Muscle of leg (tissue), 11 donors: ENCODE results near the gene AFAP1L2. TPM values are rescaled to one million over a fixed set of nuclear protein-coding genes. Genes with fewer than 3 reads are reported as not detected.
A peak's percentile ranks its signal among the peaks of the same experiment; 100 is the strongest.

ENCODE experiments used
- DNase-seq: peaks from one replicate; pipeline ENCODE4 v3.0.0; 2013
- H3K27ac ChIP-seq: one replicate; pipeline ENCODE4 v1.5.1; 2013; ENCODE audit warnings: mild to moderate bottlenecking, low read length, control low read depth
- H3K27me3 ChIP-seq: one replicate; pipeline ENCODE4 v1.6.1; 2013; ENCODE audit warnings: low read length; ENCODE audit not compliant: control insufficient read depth, insufficient read depth
- H3K36me3 ChIP-seq: one replicate; pipeline ENCODE4 v1.6.1; 2013; ENCODE audit warnings: low read length; ENCODE audit not compliant: control insufficient read depth, insufficient read depth
- H3K4me1 ChIP-seq: one replicate; pipeline ENCODE4 v1.6.1; 2013; ENCODE audit warnings: low read length; ENCODE audit not compliant: control insufficient read depth, insufficient read depth
- H3K4me3 ChIP-seq: one replicate; pipeline ENCODE4 v1.5.1; 2013; ENCODE audit warnings: low read length, control low read depth
- H3K9me3 ChIP-seq: replicated peaks from 2 replicates; pipeline ENCODE4 v1.6.1; 2013; ENCODE audit warnings: low read depth, low read length; ENCODE audit not compliant: control insufficient read depth
- WGBS: methylation state at CpG from one replicate; pipeline ENCODE4 v1.1.5; 2013; ENCODE audit warnings: missing lambda C conversion rate; ENCODE audit not compliant: insufficient coverage; 5-methylcytosine and 5-hydroxymethylcytosine counted together
- polyA plus RNA-seq, 8 donors: library from polyadenylated mRNA; unstranded; fragments of 120-200 nt; gene quantifications; one replicate each; pipeline versions ENCODE4 v1.2.1 to v1.2.3, GENCODE V29; 2013; ENCODE audit warnings: inconsistent platforms in 1 of 8, low replicate concordance in 1 of 8; ENCODE audit not compliant: insufficient read length in 8 of 8, insufficient read depth in 1 of 8
- total RNA-seq: library from RNA; stranded (reverse); fragments of 120-200 nt; gene quantifications from one replicate; pipeline ENCODE4 v1.2.4, GENCODE V29; 2013

AFAP1L2 gene
- total and polyA plus RNA-seq, 9 donors, result 20.7 to 53.6 (median 38.8) TPM

DNA sequence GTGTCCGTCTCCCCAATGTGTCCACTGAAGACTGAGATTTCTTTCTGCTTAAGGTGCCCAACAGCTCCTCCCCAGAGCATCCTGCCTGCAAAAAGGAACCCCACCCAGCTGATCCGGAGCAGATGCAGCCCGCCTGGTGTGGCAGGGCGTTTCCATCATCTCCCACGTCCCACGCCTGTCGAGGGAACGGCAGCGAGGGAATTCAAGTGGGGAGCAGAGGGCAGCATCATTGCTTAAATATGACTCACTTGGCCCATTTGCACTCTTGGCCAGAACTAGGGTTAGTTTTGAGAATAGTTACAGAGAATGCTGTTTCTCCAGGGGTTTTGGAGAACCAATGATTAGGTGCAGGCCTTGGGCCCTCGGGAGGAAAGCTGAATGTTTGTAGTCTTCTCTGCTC, 144.5 kb downstream of the AFAP1L2 start:
- whole genome bisulfite sequencing, result 77% methylated on average over 10 of the region's 10 CpGs
- no peak for DNase-seq
- no peak overlapping the region for H3K27ac ChIP-seq
- H3K27me3 ChIP-seq, result no peaks in the 10 kb centered on the region
- H3K4me1 ChIP-seq, result no peaks in the 10 kb centered on the region
- no peaks in the 10 kb centered on the region for H3K9me3 ChIP-seq
- no peak overlapping the region for H3K4me3 ChIP-seq
- no peaks in the 10 kb centered on the region for H3K36me3 ChIP-seq

DNA sequence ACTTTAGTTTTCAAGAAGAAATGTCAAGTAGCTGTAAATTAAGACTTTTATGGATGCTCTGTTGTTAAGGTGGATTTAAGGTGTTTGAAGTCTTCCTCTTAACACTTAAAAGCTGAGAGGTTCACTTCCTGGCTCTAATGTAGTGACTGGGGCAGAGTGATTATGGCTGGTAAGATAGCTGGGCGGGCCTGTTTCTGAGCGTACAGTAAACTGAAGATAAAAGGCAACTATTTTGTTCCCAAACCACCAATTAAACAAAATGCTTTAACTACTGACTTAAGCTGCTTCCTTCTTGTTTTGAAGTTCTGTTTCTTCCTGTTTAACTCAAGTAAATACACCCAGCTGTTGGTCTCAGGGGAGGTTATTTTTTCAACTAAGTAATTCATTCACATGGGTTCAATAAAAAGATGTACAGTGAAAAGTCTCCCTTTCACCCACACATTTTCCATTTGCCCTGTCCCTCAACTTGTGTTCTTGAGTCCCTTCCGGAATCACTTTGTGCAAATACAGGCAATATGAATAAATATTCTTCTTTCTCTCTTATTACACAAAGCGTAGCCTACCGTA, 145.9 kb downstream of the AFAP1L2 start:
- H3K27ac ChIP-seq, result no peak overlapping the region
- WGBS, result 100% methylated on average over 1 of the region's 5 CpGs

DNA sequence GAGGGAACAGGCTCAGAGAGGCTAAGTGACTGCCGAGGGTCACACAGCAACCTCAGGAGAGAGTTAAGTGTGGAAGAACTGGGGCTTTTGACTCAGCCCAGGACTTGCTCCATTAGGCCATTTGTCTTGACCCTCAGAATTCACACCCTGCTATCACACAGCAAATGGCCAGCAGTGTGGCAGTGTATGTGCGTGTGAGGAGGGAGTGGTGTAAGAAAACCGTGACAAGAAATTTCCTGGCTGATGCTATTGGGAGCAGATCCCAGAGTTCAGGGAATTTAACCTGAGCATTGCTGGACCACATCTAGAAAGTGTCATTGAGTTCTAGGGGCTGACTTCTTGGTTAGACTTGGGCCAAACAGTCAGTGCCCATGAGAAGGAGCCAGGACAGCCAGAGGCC, 146.8 kb downstream of the AFAP1L2 start:
- WGBS, result 22% methylated on average over 2 of the region's 3 CpGs
- Histone ChIP-seq H3K4me1 (no peaks in the 10 kb centered on the region), H3K27ac (no peak overlapping the region), H3K36me3 (no peaks in the 10 kb centered on the region), H3K4me3 (no peak overlapping the region), H3K9me3 (no peaks in the 10 kb centered on the region), H3K27me3 (no peaks in the 10 kb centered on the region)
- DNase-seq, result peak; percentile 67

More for the DNA sequence above, 145.9 kb downstream of the AFAP1L2 start:
- peak; percentile 19 for DNase-seq
- H3K9me3 ChIP-seq, result no peaks in the 10 kb centered on the region
- no peaks in the 10 kb centered on the region for H3K36me3 ChIP-seq
- no peaks in the 10 kb centered on the region for H3K27me3 ChIP-seq
- H3K4me1 ChIP-seq, result no peaks in the 10 kb centered on the region
- no peak overlapping the region for H3K4me3 ChIP-seq

DNA sequence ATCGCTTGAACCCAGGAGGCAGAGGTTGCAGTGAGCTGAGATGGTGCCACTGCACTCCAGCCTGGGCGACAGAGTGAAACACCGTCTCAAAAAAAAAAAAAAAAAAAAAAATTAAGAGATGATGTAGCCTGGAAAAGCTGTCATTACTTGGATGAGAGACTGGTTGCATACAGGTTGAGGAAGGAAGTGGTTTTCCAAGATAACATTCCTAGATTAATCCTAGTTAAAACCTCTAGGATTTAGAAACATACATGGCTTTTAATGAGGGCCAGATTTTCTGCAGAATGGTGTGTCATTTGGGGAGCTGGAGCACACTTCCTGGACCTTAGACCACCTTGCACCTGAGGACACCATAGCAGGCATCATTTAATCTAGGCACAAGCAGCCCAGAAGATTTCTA, 147.5 kb downstream of the AFAP1L2 start:
- DNase-seq, result no peak
- Histone ChIP-seq H3K27me3 (no peaks in the 10 kb centered on the region), H3K4me3 (no peak overlapping the region), H3K27ac (no peak overlapping the region), H3K9me3 (no peaks in the 10 kb centered on the region), H3K36me3 (no peaks in the 10 kb centered on the region), H3K4me1 (no peaks in the 10 kb centered on the region)
- WGBS, result no CpG with 5 or more reads among the region's 3 CpGs

DNA sequence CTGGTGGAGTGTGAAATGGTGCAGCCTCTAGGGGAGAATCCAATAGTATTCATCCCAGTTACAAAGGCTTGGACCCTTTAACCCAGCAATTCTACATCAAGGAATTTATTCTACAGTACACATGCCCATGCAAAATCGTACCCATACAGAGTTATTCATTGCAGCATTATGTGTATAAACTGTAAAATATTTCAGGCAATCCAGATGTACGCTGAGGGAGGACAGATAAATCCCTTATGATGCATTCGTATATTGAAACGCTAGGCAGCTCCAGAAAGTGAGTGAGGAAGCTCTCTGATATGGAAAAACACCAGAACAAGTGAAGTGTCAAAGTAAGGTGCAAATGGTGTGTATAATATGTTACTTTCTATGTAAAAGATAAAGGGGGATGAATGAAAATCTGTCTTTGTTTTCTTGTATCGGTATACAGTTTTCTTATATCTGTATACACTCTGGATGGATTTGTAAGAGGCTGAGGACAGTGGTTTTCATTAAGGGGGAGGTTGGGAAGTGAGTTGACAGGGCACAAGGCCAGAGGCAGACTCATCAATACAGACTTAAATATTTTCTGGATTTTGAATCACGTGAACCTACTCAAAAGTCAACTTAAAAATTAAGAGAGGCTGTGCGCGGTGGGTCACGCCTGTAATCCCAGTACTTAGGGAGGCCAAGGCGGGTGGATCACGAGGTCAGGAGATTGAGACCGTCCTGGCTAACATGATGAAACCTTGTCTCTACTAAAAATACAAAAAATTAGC, 148.1 kb downstream of the AFAP1L2 start:
- WGBS, result 62% methylated on average over 7 of the region's 12 CpGs
- H3K27me3 ChIP-seq, result no peaks in the 10 kb centered on the region
- no peaks in the 10 kb centered on the region for H3K4me1 ChIP-seq
- H3K27ac ChIP-seq, result no peak overlapping the region
- H3K36me3 ChIP-seq, result no peaks in the 10 kb centered on the region
- no peak for DNase-seq
- H3K4me3 ChIP-seq, result no peak overlapping the region
- no peaks in the 10 kb centered on the region for H3K9me3 ChIP-seq

DNA sequence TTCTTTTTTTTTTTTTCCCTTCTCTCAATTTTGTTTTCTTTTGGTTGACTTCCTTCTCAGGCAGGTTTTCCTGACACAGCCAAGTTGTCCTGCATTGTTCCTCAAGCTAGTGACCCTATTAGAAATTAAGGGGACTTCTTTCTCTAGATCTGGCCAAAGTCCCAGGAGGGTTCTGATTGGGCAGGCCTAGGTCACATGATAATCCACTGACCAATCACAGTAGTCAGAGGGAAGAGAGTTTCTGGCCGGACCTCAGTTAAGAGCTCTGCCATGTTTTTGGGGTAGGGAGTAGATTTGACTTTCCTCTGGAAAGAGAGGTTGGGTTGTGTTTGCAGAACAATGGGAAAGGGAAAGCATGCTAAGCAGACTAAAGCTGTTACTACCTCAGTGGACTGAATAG, 149.1 kb downstream of the AFAP1L2 start:
- Histone ChIP-seq H3K4me1 (peaks cover 4% of the 10 kb centered on the region), H3K27me3 (no peaks in the 10 kb centered on the region)
- no CpG with 5 or more reads among the region's 1 CpG for WGBS

DNA sequence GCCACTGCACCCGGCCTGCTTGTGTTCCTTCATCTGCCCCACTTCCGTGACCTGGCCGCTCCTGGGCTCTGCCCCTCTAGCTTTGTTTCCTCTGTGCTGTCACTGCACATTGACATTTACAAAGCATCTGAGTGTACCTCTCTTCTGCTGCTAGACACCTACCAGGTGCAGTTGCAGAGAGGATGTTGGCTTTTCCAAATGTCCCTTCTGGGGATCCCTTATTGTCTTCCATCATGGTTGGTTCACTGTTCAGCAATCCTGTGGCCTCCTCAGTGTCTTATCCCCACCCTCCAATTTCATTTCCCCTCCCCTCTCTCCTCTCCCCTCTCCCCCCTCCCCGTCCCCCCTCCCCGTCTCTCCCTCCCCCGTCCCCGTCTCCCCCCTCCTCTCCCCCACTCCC, 151.4 kb downstream of the AFAP1L2 start:
- H3K9me3 ChIP-seq, result no peaks in the 10 kb centered on the region
- no peak for DNase-seq
- no peaks in the 10 kb centered on the region for H3K27me3 ChIP-seq
- no peak overlapping the region for H3K4me3 ChIP-seq
- H3K4me1 ChIP-seq, result peaks cover 4% of the 10 kb centered on the region
- H3K27ac ChIP-seq, result no peak overlapping the region
- H3K36me3 ChIP-seq, result no peaks in the 10 kb centered on the region
- 81% methylated on average over 3 of the region's 7 CpGs for WGBS

More for the DNA sequence above, 149.1 kb downstream of the AFAP1L2 start:
- no peak overlapping the region for H3K4me3 ChIP-seq
- H3K9me3 ChIP-seq, result no peaks in the 10 kb centered on the region
- H3K36me3 ChIP-seq, result no peaks in the 10 kb centered on the region
- DNase-seq, result no peak
- H3K27ac ChIP-seq, result no peak overlapping the region

DNA sequence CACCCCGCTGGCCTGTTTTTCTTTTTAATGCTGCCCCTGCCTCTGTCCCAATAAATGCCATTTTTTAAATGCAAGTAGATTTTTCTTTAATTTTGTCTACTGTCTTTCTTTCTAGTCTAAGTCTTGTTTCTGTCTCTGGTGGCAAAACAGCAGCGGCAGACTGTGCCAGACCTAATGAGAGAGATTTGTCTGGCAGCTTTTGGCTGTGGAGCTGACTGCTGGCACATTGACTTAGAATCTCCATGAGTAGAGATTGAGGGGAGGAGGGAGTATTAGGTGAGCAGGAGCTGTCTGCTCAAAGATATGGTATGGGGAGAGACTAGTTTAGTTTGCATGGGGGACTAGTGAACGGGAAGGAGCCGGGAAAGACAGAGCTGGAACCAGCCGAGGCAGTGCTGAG, 152.2 kb downstream of the AFAP1L2 start:
- no peak overlapping the region for H3K4me3 ChIP-seq
- no peaks in the 10 kb centered on the region for H3K27me3 ChIP-seq
- no peak for DNase-seq
- no peaks in the 10 kb centered on the region for H3K9me3 ChIP-seq
- peaks cover 4% of the 10 kb centered on the region for H3K4me1 ChIP-seq
- no peak overlapping the region for H3K27ac ChIP-seq
- 81% methylated on average over 4 of the region's 5 CpGs for WGBS
- no peaks in the 10 kb centered on the region for H3K36me3 ChIP-seq

DNA sequence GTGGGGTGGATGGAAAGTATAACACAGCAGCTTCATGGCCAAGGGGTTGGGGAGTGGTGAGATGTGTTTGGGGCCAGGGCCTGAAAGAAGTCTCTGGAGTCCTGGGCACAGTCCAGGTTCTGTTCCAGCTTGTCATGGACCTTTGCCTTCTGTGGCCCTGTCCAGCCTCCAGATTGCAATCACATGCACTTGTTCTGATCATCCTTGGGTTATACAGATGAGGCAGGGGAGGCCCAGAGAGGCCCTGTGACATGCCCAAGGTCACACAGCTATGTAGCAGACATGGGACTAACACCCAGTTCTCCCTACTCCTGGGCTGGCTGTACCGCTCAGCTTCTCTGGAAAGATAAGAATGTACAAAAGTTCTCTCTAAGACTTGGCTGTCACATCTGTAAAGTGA, 153.6 kb downstream of the AFAP1L2 start:
- no peak overlapping the region for H3K4me3 ChIP-seq
- H3K36me3 ChIP-seq, result no peaks in the 10 kb centered on the region
- WGBS, result no CpG with 5 or more reads among the region's 1 CpG
- H3K27me3 ChIP-seq, result no peaks in the 10 kb centered on the region
- H3K27ac ChIP-seq, result no peak overlapping the region
- H3K4me1 ChIP-seq, result peaks cover 4% of the 10 kb centered on the region
- DNase-seq, result no peak
- H3K9me3 ChIP-seq, result no peaks in the 10 kb centered on the region

DNA sequence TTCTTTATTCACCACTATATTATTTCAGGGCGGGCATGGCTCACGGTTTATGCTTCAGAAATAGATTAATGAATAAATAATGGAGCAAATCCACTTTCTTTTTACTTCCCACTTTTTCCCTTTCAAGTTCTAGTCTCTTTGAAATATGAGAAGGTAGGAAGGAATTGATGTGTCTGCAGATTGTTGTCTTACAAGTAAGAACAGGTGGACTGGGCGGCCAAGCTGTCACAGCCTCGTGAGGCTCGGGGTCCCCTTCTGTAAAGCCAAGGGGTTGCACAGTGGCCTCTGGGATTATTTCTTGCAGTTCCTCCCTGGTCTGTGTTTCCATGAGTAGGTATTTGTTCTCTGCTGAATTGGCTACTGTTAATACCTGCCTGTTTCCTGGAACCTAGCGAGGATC, 154.1 kb downstream of the AFAP1L2 start:
- Histone ChIP-seq H3K36me3 (no peaks in the 10 kb centered on the region), H3K4me1 (peaks cover 4% of the 10 kb centered on the region), H3K27me3 (peaks cover under 1% of the 10 kb centered on the region), H3K4me3 (no peak overlapping the region), H3K27ac (no peak overlapping the region), H3K9me3 (no peaks in the 10 kb centered on the region)
- 44% methylated on average over 4 of the region's 6 CpGs for WGBS
- no peak for DNase-seq
